H1 (cell line): ENCODE data around the gene SS18L1. TPM values are rescaled to one million over a fixed set of nuclear protein-coding genes. Genes with fewer than 3 reads are reported as not detected.

Source experiments
- BACH1 ChIP-seq: IDR thresholded peaks from 2 replicates; pipeline ENCODE4 v1.6.1; 2012; ENCODE audit warnings: low read length, improper control_type of control experiment
- CREB1 ChIP-seq: IDR thresholded peaks from 2 replicates; pipeline ENCODE4 v1.6.1; 2012; ENCODE audit warnings: inconsistent platforms
- GABPA ChIP-seq: IDR thresholded peaks from 2 replicates; pipeline ENCODE4 v1.6.1; 2011; ENCODE audit warnings: mild to moderate bottlenecking, low read length, moderate library complexity, borderline replicate concordance; ENCODE audit not compliant: insufficient read depth
- KDM1A ChIP-seq: fragments of 200-600, 300-600 bp; sonication (generic); IDR thresholded peaks from 2 replicates; pipeline ENCODE4 v1.7.1; 2016; ENCODE audit warnings: mild to moderate bottlenecking, low read length, borderline replicate concordance
- SP1 ChIP-seq: IDR thresholded peaks from 2 replicates; pipeline ENCODE4 v1.6.1; 2011; ENCODE audit warnings: low read depth, low read length
- polyA plus RNA-seq, 7 experiments: library from polyadenylated mRNA; depleted of rRNA in 3 of 7; stranded (reverse) in 5 of 7; unstranded in 2 of 7; fragments of >200 nt in 5 of 7; fragments of 200-250 nt in 2 of 7; gene quantifications; 1 replicate in 5 of 7; 2 replicates in 1 of 7; 4 replicates in 1 of 7; pipeline versions ENCODE4 v1.2.1 to v1.2.3, GENCODE V29; 2011 to 2013; ENCODE audit warnings: missing spikeins in 2 of 7, mixed read lengths in 2 of 7
- total RNA-seq: library from RNA; stranded (reverse); fragmentation: NEBNext Ultra II Directional; extraction: Animal tissue kit (Norgen Biotek cat#: 25700); gene quantifications from 2 replicates; pipeline ENCODE4 v1.2.1, GENCODE V29; 2021
- TF ChIP-seq, protein P1 (sequence below): IDR thresholded peaks from 2 replicates; pipeline ENCODE4 v1.6.1; 2012; ENCODE audit warnings: inconsistent platforms
- TF ChIP-seq, protein P2 (sequence below): fragments of 300-600 bp; sonication (generic); IDR thresholded peaks from 2 replicates; pipeline ENCODE4 v1.7.1; 2012; ENCODE audit warnings: low read length, moderate library complexity, mild to moderate bottlenecking, inconsistent platforms; ENCODE audit not compliant: insufficient replicate concordance

Gene SS18L1
- total and polyA plus RNA-seq, 2 of the 8 experiments (the other 6 are each of a cell fraction or from before 2014, with no cell fraction given) = 28.4 to 29.7 TPM

DNA sequence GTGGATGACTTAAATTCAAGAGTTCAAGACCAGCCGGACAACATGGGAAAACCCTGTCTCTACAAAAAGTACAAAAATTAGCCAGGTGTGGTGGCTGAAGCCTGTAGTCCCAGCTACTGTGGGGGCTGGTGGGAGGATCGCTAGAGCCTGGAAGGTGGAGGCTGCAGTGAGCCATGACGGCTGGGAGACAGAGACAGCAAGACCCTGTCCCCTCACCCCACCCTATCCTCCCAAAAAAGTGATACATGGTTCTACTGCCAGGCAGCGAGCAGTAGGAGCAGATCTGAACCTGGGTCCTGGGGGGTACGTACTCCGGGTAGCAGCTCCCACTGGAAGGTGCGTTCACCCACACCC lies 2.5 kb upstream of the SS18L1 start (continued):
- TF ChIP-seq, protein P1, sequence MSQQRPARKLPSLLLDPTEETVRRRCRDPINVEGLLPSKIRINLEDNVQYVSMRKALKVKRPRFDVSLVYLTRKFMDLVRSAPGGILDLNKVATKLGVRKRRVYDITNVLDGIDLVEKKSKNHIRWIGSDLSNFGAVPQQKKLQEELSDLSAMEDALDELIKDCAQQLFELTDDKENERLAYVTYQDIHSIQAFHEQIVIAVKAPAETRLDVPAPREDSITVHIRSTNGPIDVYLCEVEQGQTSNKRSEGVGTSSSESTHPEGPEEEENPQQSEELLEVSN = no peak
- TF ChIP-seq BACH1 = no peak
- TF ChIP-seq, protein P2, sequence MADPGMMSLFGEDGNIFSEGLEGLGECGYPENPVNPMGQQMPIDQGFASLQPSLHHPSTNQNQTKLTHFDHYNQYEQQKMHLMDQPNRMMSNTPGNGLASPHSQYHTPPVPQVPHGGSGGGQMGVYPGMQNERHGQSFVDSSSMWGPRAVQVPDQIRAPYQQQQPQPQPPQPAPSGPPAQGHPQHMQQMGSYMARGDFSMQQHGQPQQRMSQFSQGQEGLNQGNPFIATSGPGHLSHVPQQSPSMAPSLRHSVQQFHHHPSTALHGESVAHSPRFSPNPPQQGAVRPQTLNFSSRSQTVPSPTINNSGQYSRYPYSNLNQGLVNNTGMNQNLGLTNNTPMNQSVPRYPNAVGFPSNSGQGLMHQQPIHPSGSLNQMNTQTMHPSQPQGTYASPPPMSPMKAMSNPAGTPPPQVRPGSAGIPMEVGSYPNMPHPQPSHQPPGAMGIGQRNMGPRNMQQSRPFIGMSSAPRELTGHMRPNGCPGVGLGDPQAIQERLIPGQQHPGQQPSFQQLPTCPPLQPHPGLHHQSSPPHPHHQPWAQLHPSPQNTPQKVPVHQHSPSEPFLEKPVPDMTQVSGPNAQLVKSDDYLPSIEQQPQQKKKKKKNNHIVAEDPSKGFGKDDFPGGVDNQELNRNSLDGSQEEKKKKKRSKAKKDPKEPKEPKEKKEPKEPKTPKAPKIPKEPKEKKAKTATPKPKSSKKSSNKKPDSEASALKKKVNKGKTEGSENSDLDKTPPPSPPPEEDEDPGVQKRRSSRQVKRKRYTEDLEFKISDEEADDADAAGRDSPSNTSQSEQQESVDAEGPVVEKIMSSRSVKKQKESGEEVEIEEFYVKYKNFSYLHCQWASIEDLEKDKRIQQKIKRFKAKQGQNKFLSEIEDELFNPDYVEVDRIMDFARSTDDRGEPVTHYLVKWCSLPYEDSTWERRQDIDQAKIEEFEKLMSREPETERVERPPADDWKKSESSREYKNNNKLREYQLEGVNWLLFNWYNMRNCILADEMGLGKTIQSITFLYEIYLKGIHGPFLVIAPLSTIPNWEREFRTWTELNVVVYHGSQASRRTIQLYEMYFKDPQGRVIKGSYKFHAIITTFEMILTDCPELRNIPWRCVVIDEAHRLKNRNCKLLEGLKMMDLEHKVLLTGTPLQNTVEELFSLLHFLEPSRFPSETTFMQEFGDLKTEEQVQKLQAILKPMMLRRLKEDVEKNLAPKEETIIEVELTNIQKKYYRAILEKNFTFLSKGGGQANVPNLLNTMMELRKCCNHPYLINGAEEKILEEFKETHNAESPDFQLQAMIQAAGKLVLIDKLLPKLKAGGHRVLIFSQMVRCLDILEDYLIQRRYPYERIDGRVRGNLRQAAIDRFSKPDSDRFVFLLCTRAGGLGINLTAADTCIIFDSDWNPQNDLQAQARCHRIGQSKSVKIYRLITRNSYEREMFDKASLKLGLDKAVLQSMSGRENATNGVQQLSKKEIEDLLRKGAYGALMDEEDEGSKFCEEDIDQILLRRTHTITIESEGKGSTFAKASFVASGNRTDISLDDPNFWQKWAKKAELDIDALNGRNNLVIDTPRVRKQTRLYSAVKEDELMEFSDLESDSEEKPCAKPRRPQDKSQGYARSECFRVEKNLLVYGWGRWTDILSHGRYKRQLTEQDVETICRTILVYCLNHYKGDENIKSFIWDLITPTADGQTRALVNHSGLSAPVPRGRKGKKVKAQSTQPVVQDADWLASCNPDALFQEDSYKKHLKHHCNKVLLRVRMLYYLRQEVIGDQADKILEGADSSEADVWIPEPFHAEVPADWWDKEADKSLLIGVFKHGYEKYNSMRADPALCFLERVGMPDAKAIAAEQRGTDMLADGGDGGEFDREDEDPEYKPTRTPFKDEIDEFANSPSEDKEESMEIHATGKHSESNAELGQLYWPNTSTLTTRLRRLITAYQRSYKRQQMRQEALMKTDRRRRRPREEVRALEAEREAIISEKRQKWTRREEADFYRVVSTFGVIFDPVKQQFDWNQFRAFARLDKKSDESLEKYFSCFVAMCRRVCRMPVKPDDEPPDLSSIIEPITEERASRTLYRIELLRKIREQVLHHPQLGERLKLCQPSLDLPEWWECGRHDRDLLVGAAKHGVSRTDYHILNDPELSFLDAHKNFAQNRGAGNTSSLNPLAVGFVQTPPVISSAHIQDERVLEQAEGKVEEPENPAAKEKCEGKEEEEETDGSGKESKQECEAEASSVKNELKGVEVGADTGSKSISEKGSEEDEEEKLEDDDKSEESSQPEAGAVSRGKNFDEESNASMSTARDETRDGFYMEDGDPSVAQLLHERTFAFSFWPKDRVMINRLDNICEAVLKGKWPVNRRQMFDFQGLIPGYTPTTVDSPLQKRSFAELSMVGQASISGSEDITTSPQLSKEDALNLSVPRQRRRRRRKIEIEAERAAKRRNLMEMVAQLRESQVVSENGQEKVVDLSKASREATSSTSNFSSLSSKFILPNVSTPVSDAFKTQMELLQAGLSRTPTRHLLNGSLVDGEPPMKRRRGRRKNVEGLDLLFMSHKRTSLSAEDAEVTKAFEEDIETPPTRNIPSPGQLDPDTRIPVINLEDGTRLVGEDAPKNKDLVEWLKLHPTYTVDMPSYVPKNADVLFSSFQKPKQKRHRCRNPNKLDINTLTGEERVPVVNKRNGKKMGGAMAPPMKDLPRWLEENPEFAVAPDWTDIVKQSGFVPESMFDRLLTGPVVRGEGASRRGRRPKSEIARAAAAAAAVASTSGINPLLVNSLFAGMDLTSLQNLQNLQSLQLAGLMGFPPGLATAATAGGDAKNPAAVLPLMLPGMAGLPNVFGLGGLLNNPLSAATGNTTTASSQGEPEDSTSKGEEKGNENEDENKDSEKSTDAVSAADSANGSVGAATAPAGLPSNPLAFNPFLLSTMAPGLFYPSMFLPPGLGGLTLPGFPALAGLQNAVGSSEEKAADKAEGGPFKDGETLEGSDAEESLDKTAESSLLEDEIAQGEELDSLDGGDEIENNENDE = no peak
- no peak for TF ChIP-seq GABPA
- TF ChIP-seq SP1 = no peak
- TF ChIP-seq KDM1A = no peak
- no peak for TF ChIP-seq CREB1
